RWPE2 (cell line): Measurements from ENCODE around the gene KBTBD2.

Source experiments
- ATAC-seq: fragments of 200-7000 bp; cut with Tn5 transposase; 3 replicates; pipeline ENCODE4 v1.9.1; 2021; ENCODE audit warnings: low read depth
- DNase-seq: peaks from one replicate; pipeline ENCODE4 v3.0.0-alpha.2; 2020; ENCODE audit warnings: low spot score
- H3K27ac ChIP-seq: fragments of 450-650 bp; 2 replicates; pipeline ENCODE4 v1.5.1; 2017; ENCODE audit warnings: mild to moderate bottlenecking; ENCODE audit not compliant: poor library complexity, severe bottlenecking
- H3K27me3 ChIP-seq: fragments of 250-450 bp; sonication (Bioruptor Pico); 2 replicates; pipeline ENCODE4 v1.5.1; 2021; ENCODE audit warnings: mild to moderate bottlenecking, moderate library complexity; ENCODE audit not compliant: insufficient read depth, poor library complexity, severe bottlenecking
- H3K36me3 ChIP-seq: fragments of 250-450 bp; sonication (Bioruptor Pico); 2 replicates; pipeline ENCODE4 v1.5.1; 2020; ENCODE audit warnings: low read depth, mild to moderate bottlenecking, moderate library complexity
- H3K4me1 ChIP-seq: fragments of 250-450 bp; sonication (Bioruptor Pico); 2 replicates; pipeline ENCODE4 v1.5.1; 2021; ENCODE audit warnings: mild to moderate bottlenecking, moderate library complexity; ENCODE audit not compliant: insufficient read depth, poor library complexity, severe bottlenecking
- H3K4me3 ChIP-seq: fragments of 250-450 bp; sonication (Bioruptor Pico); 2 replicates; pipeline ENCODE4 v1.5.1; 2021; ENCODE audit warnings: mild to moderate bottlenecking, moderate library complexity; ENCODE audit not compliant: severe bottlenecking
- H3K9me3 ChIP-seq: fragments of 250-450 bp; sonication (Bioruptor Pico); 2 replicates; pipeline ENCODE4 v1.5.1; 2021; ENCODE audit warnings: mild to moderate bottlenecking, moderate library complexity; ENCODE audit not compliant: severe bottlenecking
- TF ChIP-seq, protein P1 (sequence below): fragments of 450-650 bp; IDR thresholded peaks from one replicate; pipeline ENCODE4 v1.5.1; 2017; ENCODE audit warnings: mild to moderate bottlenecking, moderate library complexity; ENCODE audit not compliant: poor library complexity, severe bottlenecking

Gene KBTBD2

DNA sequence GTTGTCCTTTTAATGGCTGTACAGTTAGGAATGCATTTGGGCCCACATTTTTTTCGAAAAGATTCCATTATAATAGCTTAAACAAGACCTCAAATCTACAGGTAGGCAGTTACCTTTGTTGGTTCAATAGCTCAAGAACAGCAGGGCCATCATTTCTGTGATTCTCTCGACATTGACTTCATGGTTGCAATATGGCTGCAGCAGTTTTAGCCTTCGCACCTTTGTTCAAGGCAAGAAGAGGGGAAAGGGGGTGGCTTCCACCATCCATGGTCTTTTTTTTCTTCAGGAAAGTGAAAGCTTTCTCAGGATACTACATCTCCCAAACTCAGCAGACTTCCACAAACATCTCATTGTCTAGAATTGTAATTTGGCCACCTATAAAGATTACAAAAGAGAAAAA is 2.2 kb upstream of the KBTBD2 start:
- H3K4me3 ChIP-seq = no peak overlapping the region
- H3K27me3 ChIP-seq = no peaks in the 10 kb centered on the region
- no peak for DNase-seq
- H3K4me1 ChIP-seq = peaks cover 14% of the 10 kb centered on the region
- no peaks in the 10 kb centered on the region for H3K9me3 ChIP-seq
- TF ChIP-seq, protein P1, sequence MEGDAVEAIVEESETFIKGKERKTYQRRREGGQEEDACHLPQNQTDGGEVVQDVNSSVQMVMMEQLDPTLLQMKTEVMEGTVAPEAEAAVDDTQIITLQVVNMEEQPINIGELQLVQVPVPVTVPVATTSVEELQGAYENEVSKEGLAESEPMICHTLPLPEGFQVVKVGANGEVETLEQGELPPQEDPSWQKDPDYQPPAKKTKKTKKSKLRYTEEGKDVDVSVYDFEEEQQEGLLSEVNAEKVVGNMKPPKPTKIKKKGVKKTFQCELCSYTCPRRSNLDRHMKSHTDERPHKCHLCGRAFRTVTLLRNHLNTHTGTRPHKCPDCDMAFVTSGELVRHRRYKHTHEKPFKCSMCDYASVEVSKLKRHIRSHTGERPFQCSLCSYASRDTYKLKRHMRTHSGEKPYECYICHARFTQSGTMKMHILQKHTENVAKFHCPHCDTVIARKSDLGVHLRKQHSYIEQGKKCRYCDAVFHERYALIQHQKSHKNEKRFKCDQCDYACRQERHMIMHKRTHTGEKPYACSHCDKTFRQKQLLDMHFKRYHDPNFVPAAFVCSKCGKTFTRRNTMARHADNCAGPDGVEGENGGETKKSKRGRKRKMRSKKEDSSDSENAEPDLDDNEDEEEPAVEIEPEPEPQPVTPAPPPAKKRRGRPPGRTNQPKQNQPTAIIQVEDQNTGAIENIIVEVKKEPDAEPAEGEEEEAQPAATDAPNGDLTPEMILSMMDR = no peak
- H3K36me3 ChIP-seq = no peaks in the 10 kb centered on the region
- H3K27ac ChIP-seq = peak overlapping the region; percentile 93
- ATAC-seq = no peak

DNA sequence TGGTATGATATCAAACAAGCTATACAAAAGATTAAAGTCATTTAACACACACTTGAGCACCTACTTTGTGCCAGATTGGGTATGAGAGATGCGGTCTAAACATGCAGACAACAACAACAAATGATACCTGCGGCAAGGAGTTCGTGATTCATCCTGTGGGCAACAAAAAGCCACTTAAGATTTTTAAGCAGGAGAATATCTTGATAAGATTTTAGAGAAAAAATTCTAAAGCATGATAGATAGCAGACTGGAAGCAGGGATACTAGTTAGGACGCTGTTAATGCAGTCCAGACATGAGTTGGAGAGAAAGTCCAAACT is 1.6 kb upstream of the KBTBD2 start:
- H3K27ac ChIP-seq = peak overlapping the region; percentile 93

DNA sequence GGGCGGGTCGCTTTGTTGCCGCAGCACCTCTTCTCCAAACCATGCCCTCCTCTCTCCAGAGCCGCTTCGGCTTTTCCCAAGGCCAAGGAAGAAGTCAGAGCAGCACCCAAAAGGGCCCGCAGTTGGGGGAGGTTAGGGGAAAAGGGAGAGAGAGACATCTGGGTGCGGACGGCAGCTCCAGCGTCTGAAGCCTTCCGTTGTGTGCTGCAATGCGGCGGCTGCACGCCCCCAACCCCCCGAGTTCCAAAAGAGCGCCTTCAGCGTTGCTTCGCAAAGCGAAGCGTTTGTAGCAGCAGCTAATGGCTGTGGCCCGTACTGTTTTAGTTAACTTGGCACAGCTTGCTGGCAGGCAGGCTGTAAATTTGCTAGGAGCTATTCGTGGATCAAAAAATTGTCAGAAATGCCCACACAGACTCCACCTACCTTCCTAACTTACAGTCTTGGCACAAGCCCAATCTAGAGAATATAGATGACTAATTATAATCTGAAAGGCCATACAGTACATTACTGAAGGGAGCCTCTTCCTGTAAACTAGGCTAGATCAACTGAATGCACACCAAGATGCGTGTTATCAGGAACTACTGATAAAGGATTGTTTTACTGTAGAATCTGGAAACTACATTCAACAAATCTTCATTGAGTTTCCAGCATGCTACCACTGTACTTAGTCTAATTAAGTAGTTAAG is 1.1 kb upstream of the KBTBD2 start:
- TF ChIP-seq, protein P1 = no peak
- H3K27me3 ChIP-seq = no peaks in the 10 kb centered on the region
- H3K9me3 ChIP-seq = no peaks in the 10 kb centered on the region
- H3K4me1 ChIP-seq = peaks cover 14% of the 10 kb centered on the region
- no peaks in the 10 kb centered on the region for H3K36me3 ChIP-seq
- DNase-seq = peak; percentile 56
- H3K27ac ChIP-seq = peak overlapping the region; percentile 93
- peak; percentile 48 for ATAC-seq
- H3K4me3 ChIP-seq = peak overlapping the region; percentile 97

More for the DNA sequence above, 1.6 kb upstream of the KBTBD2 start:
- TF ChIP-seq, protein P1 = no peak
- H3K4me3 ChIP-seq = no peak overlapping the region
- no peak for ATAC-seq
- H3K4me1 ChIP-seq = peaks cover 14% of the 10 kb centered on the region
- DNase-seq = no peak
- no peaks in the 10 kb centered on the region for H3K27me3 ChIP-seq
- no peaks in the 10 kb centered on the region for H3K9me3 ChIP-seq
- no peaks in the 10 kb centered on the region for H3K36me3 ChIP-seq

DNA sequence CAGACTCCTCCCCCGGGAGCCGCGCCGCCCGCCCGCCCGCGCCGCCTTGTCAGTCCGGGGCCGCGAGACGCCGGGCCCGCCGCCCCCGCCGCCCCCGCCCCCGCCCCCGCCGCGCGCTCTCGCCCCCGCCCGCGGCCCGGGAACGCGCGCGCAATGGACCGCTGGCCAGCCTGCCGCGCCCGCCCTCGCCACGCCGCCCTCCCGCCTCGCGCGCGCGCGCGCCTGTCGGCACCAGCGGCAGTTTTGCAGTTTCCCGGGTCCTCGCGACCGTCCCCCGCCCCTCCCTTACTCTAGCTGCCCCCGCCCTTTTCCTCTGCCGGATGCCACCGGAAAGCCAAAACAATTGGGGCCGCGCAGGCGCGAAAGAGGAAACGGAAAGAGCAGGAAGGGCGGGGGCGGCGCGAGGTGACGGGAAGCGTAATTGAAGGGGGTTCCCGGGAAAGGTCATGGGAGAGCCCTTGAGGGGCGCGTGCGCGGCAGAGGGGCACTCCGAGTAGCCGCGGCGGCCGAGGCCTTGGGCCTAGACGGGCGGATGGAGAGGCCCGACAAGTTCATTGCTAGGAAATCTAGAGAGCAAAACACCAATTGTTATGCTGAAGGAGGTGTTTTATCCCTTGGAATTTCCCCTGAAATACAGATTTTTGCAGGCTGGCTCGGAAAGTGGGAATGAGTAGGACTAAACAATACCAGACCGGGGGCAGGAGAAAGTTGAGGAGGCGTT is 400 bp upstream of the KBTBD2 start:
- peaks cover 18% of the 10 kb centered on the region for H3K4me1 ChIP-seq
- H3K27ac ChIP-seq = peak overlapping the region; percentile 93
- DNase-seq (peak; percentile 97), ATAC-seq (peak; percentile 54)
- no peaks in the 10 kb centered on the region for H3K36me3 ChIP-seq
- H3K4me3 ChIP-seq = peak overlapping the region; percentile 97
- no peaks in the 10 kb centered on the region for H3K27me3 ChIP-seq
- H3K9me3 ChIP-seq = no peaks in the 10 kb centered on the region
- TF ChIP-seq, protein P1 = no peak

DNA sequence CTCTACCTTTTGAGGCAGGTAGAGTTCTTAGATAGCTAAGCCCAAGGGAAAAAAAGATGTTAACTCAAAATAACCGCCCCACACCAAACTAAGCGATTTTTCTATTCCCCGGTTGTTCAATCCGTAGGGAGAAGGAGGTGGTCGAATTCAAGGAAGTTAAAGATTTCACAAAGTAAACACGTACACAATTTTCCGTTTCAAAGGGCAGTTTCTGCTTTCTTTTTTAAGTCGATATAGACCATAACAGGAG is 842 bp downstream of the KBTBD2 start:
- no peak for ATAC-seq
- Histone ChIP-seq H3K27ac (peak overlapping the region; percentile 93), H3K27me3 (no peaks in the 10 kb centered on the region), H3K36me3 (peaks cover 4% of the 10 kb centered on the region; the same call in 1 of the 2 replicates), H3K4me3 (peak overlapping the region; percentile 97), H3K9me3 (no peaks in the 10 kb centered on the region), H3K4me1 (peaks cover 18% of the 10 kb centered on the region)
- DNase-seq = no peak
- TF ChIP-seq, protein P1 = no peak
